ENCODE measurements around the gene GSS. TPM values are rescaled to one million over a fixed set of nuclear protein-coding genes. Genes with fewer than 3 reads are reported as not detected.

GSS gene
- total RNA-seq, 1 experiment from 2014 or later = 131 TPM

- intact Hi-C loops (cut with micrococcal nuclease; ENCODE audit: unreplicated experiment) = no loop called here
- Histone ChIP-seq H3K27ac (no peak overlapping the region), H2AFZ (no peak overlapping the region), H3K79me2 (ENCODE audit: low read depth) (no peaks in the 10 kb centered on the region), H4K20me1 (ENCODE audit: insufficient read depth) (no peaks in the 10 kb centered on the region), H3K27me3 (ENCODE audit: insufficient read depth, low read depth) (no peaks in the 10 kb centered on the region), H3K36me3 (ENCODE audit: low read depth) (no peaks in the 10 kb centered on the region), H3K4me3 (no peak overlapping the region), H3K4me2 (no peak overlapping the region), H3F3A (ENCODE audit: insufficient read depth, low read depth) (peaks cover 13% of the 10 kb centered on the region; the same call in 1 of the 2 replicates), H3K9me3 (ENCODE audit: insufficient read depth, low read depth) (no peaks in the 10 kb centered on the region), H3K9me2 (ENCODE audit: insufficient read depth) (no peaks in the 10 kb centered on the region), H3K4me1 (replicated peaks; ENCODE audit: insufficient read depth) (peaks cover 2% of the 10 kb centered on the region; the same call in 1 of the 2 replicates)
- ChIA-PET CTCF (no interaction called here), POLR2A (ENCODE audit: unreplicated experiment) (no interaction called here)
- no TSS peak for BruUV-seq (replicated peaks)
- no peak for TF ChIP-seq CTCF (conservative IDR thresholded peaks at IDR 0.05)
- no peak for TF ChIP-seq EZH2 (IDR thresholded peaks at IDR 0.05; ENCODE audit: low read depth)
- no peak for DNase-seq
Observed at GRCh38 chr20:34990231-34990630, 34.6 kb upstream of the GSS start.

- Histone ChIP-seq H3K27me3 (ENCODE audit: insufficient read depth, low read depth) (no peaks in the 10 kb centered on the region), H3K4me2 (no peak overlapping the region), H3K9me2 (ENCODE audit: insufficient read depth) (no peaks in the 10 kb centered on the region), H2AFZ (no peak overlapping the region), H3K36me3 (ENCODE audit: low read depth) (no peaks in the 10 kb centered on the region), H4K20me1 (ENCODE audit: insufficient read depth) (no peaks in the 10 kb centered on the region), H3K9me3 (ENCODE audit: insufficient read depth, low read depth) (no peaks in the 10 kb centered on the region), H3K27ac (no peak overlapping the region), H3K4me3 (no peak overlapping the region), H3K4me1 (replicated peaks; ENCODE audit: insufficient read depth) (peaks cover 8% of the 10 kb centered on the region), H3F3A (ENCODE audit: insufficient read depth, low read depth) (peaks cover 13% of the 10 kb centered on the region; the same call in 1 of the 2 replicates), H3K79me2 (ENCODE audit: low read depth) (no peaks in the 10 kb centered on the region)
- intact Hi-C loops (cut with micrococcal nuclease; ENCODE audit: unreplicated experiment) = loop anchor here (10.0 kb wide), 1 partner anchor 115 kb away; the partner anchor contains the start of genes ACSS2 and GGT7
- POLR2A ChIA-PET (ENCODE audit: unreplicated experiment) = no interaction called here
- CTCF ChIA-PET = no interaction called here
- BruUV-seq (replicated peaks) = no TSS peak
- no peak for DNase-seq
- TF ChIP-seq EZH2 (IDR thresholded peaks at IDR 0.05; ENCODE audit: low read depth) = no peak
Observed at GRCh38 chr20:34989670-34990069, 34.1 kb upstream of the GSS start.

GRCh38 chr20:34989118-34989517 lies 33.5 kb upstream of the GSS start:
- H3K4me2 ChIP-seq = no peak overlapping the region
- intact Hi-C loops (cut with micrococcal nuclease; ENCODE audit: unreplicated experiment) = loop anchor here (10.0 kb wide), 1 partner anchor 114 kb away; the partner anchor contains the start of genes ACSS2 and GGT7
- peaks cover 13% of the 10 kb centered on the region for H3K4me1 ChIP-seq (replicated peaks; ENCODE audit: insufficient read depth)
- H3K27ac ChIP-seq = no peak overlapping the region
- TF ChIP-seq EZH2 (IDR thresholded peaks at IDR 0.05; ENCODE audit: low read depth) (no peak), CTCF (conservative IDR thresholded peaks at IDR 0.05) (no peak)
- no peaks in the 10 kb centered on the region for H3K36me3 ChIP-seq (ENCODE audit: low read depth)
- ChIA-PET CTCF (no interaction called here), POLR2A (ENCODE audit: unreplicated experiment) (no interaction called here)
- H2AFZ ChIP-seq = no peak overlapping the region
- no peaks in the 10 kb centered on the region for H3K9me2 ChIP-seq (ENCODE audit: insufficient read depth)
- H3K9me3 ChIP-seq (ENCODE audit: insufficient read depth, low read depth) = no peaks in the 10 kb centered on the region
- H3K27me3 ChIP-seq (ENCODE audit: insufficient read depth, low read depth) = no peaks in the 10 kb centered on the region
- DNase-seq = no peak
- no peaks in the 10 kb centered on the region for H4K20me1 ChIP-seq (ENCODE audit: insufficient read depth)
- no peak overlapping the region for H3K4me3 ChIP-seq
- no TSS peak for BruUV-seq (replicated peaks)
- no peaks in the 10 kb centered on the region for H3K79me2 ChIP-seq (ENCODE audit: low read depth)
- peaks cover 13% of the 10 kb centered on the region; the same call in 1 of the 2 replicates for H3F3A ChIP-seq (ENCODE audit: insufficient read depth, low read depth)

- intact Hi-C loops (cut with micrococcal nuclease; ENCODE audit: unreplicated experiment) = loop anchor here (10.0 kb wide), 1 partner anchor 113 kb away; the partner anchor contains the start of genes ACSS2 and GGT7
- Histone ChIP-seq H3K4me1 (replicated peaks; ENCODE audit: insufficient read depth) (peaks cover 18% of the 10 kb centered on the region), H4K20me1 (ENCODE audit: insufficient read depth) (no peaks in the 10 kb centered on the region), H3K36me3 (ENCODE audit: low read depth) (no peaks in the 10 kb centered on the region), H3F3A (ENCODE audit: insufficient read depth, low read depth) (peaks cover 13% of the 10 kb centered on the region; the same call in 1 of the 2 replicates), H3K27ac (no peak overlapping the region), H3K4me2 (no peak overlapping the region), H3K9me3 (ENCODE audit: insufficient read depth, low read depth) (no peaks in the 10 kb centered on the region), H3K27me3 (ENCODE audit: insufficient read depth, low read depth) (no peaks in the 10 kb centered on the region), H3K9me2 (ENCODE audit: insufficient read depth) (no peaks in the 10 kb centered on the region), H2AFZ (no peak overlapping the region), H3K79me2 (ENCODE audit: low read depth) (no peaks in the 10 kb centered on the region), H3K4me3 (no peak overlapping the region)
- CTCF ChIA-PET = no interaction called here
- BruUV-seq (replicated peaks) = no TSS peak
- POLR2A ChIA-PET (ENCODE audit: unreplicated experiment) = no interaction called here
- DNase-seq = no peak
- TF ChIP-seq CTCF (conservative IDR thresholded peaks at IDR 0.05) (no peak), EZH2 (IDR thresholded peaks at IDR 0.05; ENCODE audit: low read depth) (no peak)
Observed at GRCh38 chr20:34988191-34988540, 32.6 kb upstream of the GSS start.
